Cardiac fibroblast (primary cell): ENCODE measurements around the gene BAG5.

Source experiments
- DNase-seq, 2 donors: peaks; one replicate each; pipeline versions ENCODE4 v3.0.0 to v3.0.0-alpha.2; 2010; ENCODE audit warnings: low read depth in 2 of 2
- H3K4me3 ChIP-seq, 2 donors: replicated peaks in 1 of 2; 1 replicate in 1 of 2; 2 replicates in 1 of 2; pipeline ENCODE4 v1.5.1; 2011; ENCODE audit warnings: low read depth in 2 of 2, low read length in 2 of 2, mild to moderate bottlenecking in 2 of 2, moderate library complexity in 1 of 2
- CTCF ChIP-seq: IDR thresholded peaks from one replicate; pipeline ENCODE4 v1.5.1; 2011; ENCODE audit warnings: low read depth, mild to moderate bottlenecking, low read length, inconsistent platforms

Gene BAG5

GRCh38 chr14:103510724-103511693 is 51.4 kb downstream of the BAG5 start:
- DNase-seq, result no peak
- H3K4me3 ChIP-seq, result no peak overlapping the region
- no peak for TF ChIP-seq CTCF

- no peak for DNase-seq
- TF ChIP-seq CTCF, result no peak
- H3K4me3 ChIP-seq, result no peak overlapping the region
Measured at GRCh38 chr14:103509864-103510723, 52.4 kb downstream of the BAG5 start.

GRCh38 chr14:103508521-103509329 is 53.7 kb downstream of the BAG5 start:
- no peak for TF ChIP-seq CTCF
- no peak for DNase-seq

DNA sequence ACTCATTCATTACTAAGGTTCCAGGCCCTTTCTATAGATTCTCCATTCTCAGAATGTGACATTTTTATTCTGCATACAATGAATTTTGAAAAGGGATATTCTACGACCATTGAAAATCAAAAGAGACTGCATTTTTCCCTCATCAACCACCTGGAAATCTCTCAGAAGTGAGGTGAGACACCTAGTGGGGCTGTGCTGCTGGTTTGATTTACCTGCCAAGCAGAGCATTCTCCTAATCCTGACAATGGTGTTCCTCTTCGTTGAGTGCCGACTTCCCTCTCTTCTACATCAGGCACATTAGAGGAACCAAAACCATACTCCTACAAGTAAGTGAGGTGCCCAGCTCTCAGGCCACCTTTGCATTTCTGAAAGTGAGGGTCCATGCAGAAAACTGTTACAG is 54.7 kb downstream of the BAG5 start:
- TF ChIP-seq CTCF, result no peak
- H3K4me3 ChIP-seq, result no peak overlapping the region
- DNase-seq, result no peak

More at GRCh38 chr14:103508521-103509329, 53.7 kb downstream of the BAG5 start:
- no peak overlapping the region for H3K4me3 ChIP-seq
